ENCODE data around the gene SYT5. TPM values are rescaled to one million over a fixed set of nuclear protein-coding genes. Genes with fewer than 3 reads are reported as not detected.
"Not testable (repeated sequence)": the region's sequence is repeated elsewhere in the genome, so short reads cannot be mapped to it uniquely, and the experiment has no call there.

SYT5 gene
- total and polyA plus RNA-seq, 2 donors (not counting 1 experiment from before 2014, with no cell fraction given): 0.05 to 0.50 TPM

- Histone ChIP-seq H3K4me3 (replicated peaks in 1 of 4; ENCODE audit: control extremely low read depth in 1 of 4, insufficient read depth in 1 of 4, low read depth in 3 of 4, low read length in 4 of 4) (no peak overlapping the region), H4K20me1 (ENCODE audit: control insufficient read depth, extremely low read depth, insufficient read depth, low read length) (no peaks in the 10 kb centered on the region), H3K27ac (ENCODE audit: insufficient read depth, low read length) (no peak overlapping the region), H3K27me3 (ENCODE audit: control insufficient read depth, insufficient read depth, low read length) (peaks cover 6% of the 10 kb centered on the region), H3K9ac (ENCODE audit: insufficient read depth, low read length) (no peak overlapping the region), H3K79me2 (ENCODE audit: control insufficient read depth, insufficient read depth, low read length) (no peaks in the 10 kb centered on the region), H3K9me3 (ENCODE audit: control insufficient read depth, insufficient read depth, low read depth, low read length) (no peaks in the 10 kb centered on the region), H2AFZ (ENCODE audit: low read length) (no peak overlapping the region), H3K4me2 (ENCODE audit: extremely low read depth, insufficient read depth, low read length) (no peak overlapping the region), H3K36me3 (ENCODE audit: control insufficient read depth, insufficient read depth, low read length) (no peaks in the 10 kb centered on the region), H3K4me1 (ENCODE audit: control insufficient read depth, extremely low read depth, insufficient read depth, low read length) (peaks cover 6% of the 10 kb centered on the region)
- TF ChIP-seq, protein P1, sequence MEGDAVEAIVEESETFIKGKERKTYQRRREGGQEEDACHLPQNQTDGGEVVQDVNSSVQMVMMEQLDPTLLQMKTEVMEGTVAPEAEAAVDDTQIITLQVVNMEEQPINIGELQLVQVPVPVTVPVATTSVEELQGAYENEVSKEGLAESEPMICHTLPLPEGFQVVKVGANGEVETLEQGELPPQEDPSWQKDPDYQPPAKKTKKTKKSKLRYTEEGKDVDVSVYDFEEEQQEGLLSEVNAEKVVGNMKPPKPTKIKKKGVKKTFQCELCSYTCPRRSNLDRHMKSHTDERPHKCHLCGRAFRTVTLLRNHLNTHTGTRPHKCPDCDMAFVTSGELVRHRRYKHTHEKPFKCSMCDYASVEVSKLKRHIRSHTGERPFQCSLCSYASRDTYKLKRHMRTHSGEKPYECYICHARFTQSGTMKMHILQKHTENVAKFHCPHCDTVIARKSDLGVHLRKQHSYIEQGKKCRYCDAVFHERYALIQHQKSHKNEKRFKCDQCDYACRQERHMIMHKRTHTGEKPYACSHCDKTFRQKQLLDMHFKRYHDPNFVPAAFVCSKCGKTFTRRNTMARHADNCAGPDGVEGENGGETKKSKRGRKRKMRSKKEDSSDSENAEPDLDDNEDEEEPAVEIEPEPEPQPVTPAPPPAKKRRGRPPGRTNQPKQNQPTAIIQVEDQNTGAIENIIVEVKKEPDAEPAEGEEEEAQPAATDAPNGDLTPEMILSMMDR (conservative IDR thresholded peaks at IDR 0.05 in 1 of 2, IDR thresholded peaks at IDR 0.05 in 1 of 2; ENCODE audit: low read depth in 1 of 2, low read length in 2 of 2): no peak
- TF ChIP-seq EZH2 (IDR thresholded peaks at IDR 0.05; ENCODE audit: low read length, missing control alignments): no peak
- peak; percentile 25 to 44 for DNase-seq (ENCODE audit: low read depth in 2 of 2)
Measured at GRCh38 chr19:55156202-55157063, 23.7 kb downstream of the SYT5 start.

DNA sequence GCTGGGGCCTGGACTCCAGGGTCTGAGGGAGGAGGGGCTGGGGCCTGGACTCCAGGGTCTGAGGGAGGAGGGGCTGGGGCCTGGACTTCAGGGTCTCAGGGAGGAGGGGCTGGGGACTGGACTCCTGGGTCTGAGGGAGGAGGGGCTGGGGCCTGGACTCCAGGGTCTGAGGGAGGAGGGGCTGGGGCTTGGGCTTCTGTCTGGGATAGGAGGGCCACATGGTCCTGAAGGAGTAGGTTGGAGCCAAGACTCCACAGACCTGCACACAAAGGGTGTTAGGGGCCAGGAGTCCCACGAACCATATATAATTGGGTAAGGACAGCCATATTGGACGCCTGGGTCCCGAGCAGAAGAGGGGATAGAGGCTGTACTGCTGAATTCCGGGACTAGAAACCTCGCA lies 24.3 kb downstream of the SYT5 start:
- H3K27ac ChIP-seq (ENCODE audit: insufficient read depth, low read length); H3K4me3 ChIP-seq (replicated peaks in 1 of 4; ENCODE audit: control extremely low read depth in 1 of 4, insufficient read depth in 1 of 4, low read depth in 3 of 4, low read length in 4 of 4); H3K79me2 ChIP-seq (ENCODE audit: control insufficient read depth, insufficient read depth, low read length); H3K36me3 ChIP-seq (ENCODE audit: control insufficient read depth, insufficient read depth, low read length); H3K9me3 ChIP-seq (ENCODE audit: control insufficient read depth, insufficient read depth, low read depth, low read length); H3K9ac ChIP-seq (ENCODE audit: insufficient read depth, low read length); H2AFZ ChIP-seq (ENCODE audit: low read length); H4K20me1 ChIP-seq (ENCODE audit: control insufficient read depth, extremely low read depth, insufficient read depth, low read length); H3K27me3 ChIP-seq (ENCODE audit: control insufficient read depth, insufficient read depth, low read length); H3K4me1 ChIP-seq (ENCODE audit: control insufficient read depth, extremely low read depth, insufficient read depth, low read length); DNase-seq (ENCODE audit: low read depth in 2 of 2); H3K4me2 ChIP-seq (ENCODE audit: extremely low read depth, insufficient read depth, low read length): not testable (repeated sequence)

GRCh38 chr19:55153652-55154264 lies 26.3 kb downstream of the SYT5 start:
- no peaks in the 10 kb centered on the region for H3K79me2 ChIP-seq (ENCODE audit: control insufficient read depth, insufficient read depth, low read length)
- H4K20me1 ChIP-seq (ENCODE audit: control insufficient read depth, extremely low read depth, insufficient read depth, low read length): no peaks in the 10 kb centered on the region
- peaks cover 16% of the 10 kb centered on the region for H3K27me3 ChIP-seq (ENCODE audit: control insufficient read depth, insufficient read depth, low read length)
- no peaks in the 10 kb centered on the region for H3K4me1 ChIP-seq (ENCODE audit: control insufficient read depth, extremely low read depth, insufficient read depth, low read length)
- H3K27ac ChIP-seq (ENCODE audit: insufficient read depth, low read length): no peak overlapping the region
- H3K36me3 ChIP-seq (ENCODE audit: control insufficient read depth, insufficient read depth, low read length): no peaks in the 10 kb centered on the region
- TF ChIP-seq, protein P1 (conservative IDR thresholded peaks at IDR 0.05 in 1 of 2, IDR thresholded peaks at IDR 0.05 in 1 of 2; ENCODE audit: low read depth in 1 of 2, low read length in 2 of 2): no peak
- H3K9me3 ChIP-seq (ENCODE audit: control insufficient read depth, insufficient read depth, low read depth, low read length): no peaks in the 10 kb centered on the region
- no peak overlapping the region for H3K4me2 ChIP-seq (ENCODE audit: extremely low read depth, insufficient read depth, low read length)
- no peak for DNase-seq (ENCODE audit: low read depth in 2 of 2)
- H3K9ac ChIP-seq (ENCODE audit: insufficient read depth, low read length): no peak overlapping the region
- H2AFZ ChIP-seq (ENCODE audit: low read length): no peak overlapping the region
- no peak overlapping the region for H3K4me3 ChIP-seq (replicated peaks in 1 of 4; ENCODE audit: control extremely low read depth in 1 of 4, insufficient read depth in 1 of 4, low read depth in 3 of 4, low read length in 4 of 4)
